ENCODE results near the gene MAT2A.
"Not testable (repeated sequence)": the region's sequence is repeated elsewhere in the genome, so short reads cannot be mapped to it uniquely, and the experiment has no call there.

The MAT2A gene

DNA sequence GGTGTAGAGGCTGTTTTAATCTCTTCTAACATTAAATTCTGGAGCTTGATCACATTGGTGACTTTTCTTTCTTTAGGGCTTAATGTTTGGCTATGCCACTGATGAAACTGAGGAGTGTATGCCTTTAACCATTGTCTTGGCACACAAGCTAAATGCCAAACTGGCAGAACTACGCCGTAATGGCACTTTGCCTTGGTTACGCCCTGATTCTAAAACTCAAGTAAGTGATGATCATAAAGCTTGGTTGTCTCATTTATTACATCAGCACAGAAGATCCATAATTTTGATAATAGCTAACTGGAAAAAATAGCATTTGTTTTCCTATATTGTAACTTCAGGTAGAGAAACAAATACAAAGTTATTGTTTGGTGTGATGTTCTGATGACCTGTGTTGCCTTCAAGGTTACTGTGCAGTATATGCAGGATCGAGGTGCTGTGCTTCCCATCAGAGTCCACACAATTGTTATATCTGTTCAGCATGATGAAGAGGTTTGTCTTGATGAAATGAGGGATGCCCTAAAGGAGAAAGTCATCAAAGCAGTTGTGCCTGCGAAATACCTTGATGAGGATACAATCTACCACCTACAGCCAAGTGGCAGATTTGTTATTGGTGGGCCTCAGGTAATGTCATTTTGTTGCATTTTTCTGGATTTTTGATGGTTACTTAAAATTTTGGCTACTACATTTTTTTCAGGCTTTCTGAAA, 2.9 kb downstream of the MAT2A start:
- DNase-seq (ENCODE audit: low spot score): no peak
- TF ChIP-seq, protein P1, sequence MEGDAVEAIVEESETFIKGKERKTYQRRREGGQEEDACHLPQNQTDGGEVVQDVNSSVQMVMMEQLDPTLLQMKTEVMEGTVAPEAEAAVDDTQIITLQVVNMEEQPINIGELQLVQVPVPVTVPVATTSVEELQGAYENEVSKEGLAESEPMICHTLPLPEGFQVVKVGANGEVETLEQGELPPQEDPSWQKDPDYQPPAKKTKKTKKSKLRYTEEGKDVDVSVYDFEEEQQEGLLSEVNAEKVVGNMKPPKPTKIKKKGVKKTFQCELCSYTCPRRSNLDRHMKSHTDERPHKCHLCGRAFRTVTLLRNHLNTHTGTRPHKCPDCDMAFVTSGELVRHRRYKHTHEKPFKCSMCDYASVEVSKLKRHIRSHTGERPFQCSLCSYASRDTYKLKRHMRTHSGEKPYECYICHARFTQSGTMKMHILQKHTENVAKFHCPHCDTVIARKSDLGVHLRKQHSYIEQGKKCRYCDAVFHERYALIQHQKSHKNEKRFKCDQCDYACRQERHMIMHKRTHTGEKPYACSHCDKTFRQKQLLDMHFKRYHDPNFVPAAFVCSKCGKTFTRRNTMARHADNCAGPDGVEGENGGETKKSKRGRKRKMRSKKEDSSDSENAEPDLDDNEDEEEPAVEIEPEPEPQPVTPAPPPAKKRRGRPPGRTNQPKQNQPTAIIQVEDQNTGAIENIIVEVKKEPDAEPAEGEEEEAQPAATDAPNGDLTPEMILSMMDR (IDR thresholded peaks at IDR 0.05; ENCODE audit: extremely low read depth, missing control alignments): no peak

DNA sequence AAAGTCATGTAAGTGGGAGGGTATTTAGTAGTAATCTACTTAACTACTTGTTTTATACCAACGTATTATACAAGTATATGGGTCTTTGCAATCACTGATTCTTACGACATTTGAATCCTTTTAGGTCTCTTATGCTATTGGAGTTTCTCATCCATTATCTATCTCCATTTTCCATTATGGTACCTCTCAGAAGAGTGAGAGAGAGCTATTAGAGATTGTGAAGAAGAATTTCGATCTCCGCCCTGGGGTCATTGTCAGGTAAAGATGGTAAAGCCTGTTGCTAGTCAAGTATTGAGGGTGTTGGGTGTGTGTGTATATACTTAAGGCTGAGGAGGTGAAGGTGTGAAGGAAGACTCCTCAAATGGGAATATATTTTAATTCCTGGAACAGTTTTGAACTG, 3.8 kb downstream of the MAT2A start:
- TF ChIP-seq, protein P1 (IDR thresholded peaks at IDR 0.05; ENCODE audit: extremely low read depth, missing control alignments): no peak
- DNase-seq (ENCODE audit: low spot score): no peak

DNA sequence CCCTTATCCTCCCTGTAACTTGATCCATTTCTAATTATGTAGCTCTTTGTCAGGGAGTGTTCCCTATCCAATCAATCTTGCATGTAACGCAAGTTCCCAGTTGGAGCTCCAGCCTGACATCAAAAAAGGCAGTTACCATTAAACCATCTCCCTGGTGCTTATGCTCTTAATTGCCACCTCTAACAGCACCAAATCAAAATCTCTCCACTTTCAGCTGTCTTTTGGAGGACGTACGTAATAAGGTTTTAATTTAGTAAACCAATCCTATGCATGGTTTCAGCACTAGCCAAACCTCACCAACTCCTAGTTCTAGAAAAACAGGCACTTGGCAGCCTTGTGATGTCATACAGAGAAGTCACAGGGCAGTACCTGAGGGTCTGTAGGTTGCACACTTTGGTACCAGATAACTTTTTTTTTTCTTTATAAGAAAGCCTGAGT, 5.3 kb downstream of the MAT2A start:
- DNase-seq (ENCODE audit: low spot score): not testable (repeated sequence)

DNA sequence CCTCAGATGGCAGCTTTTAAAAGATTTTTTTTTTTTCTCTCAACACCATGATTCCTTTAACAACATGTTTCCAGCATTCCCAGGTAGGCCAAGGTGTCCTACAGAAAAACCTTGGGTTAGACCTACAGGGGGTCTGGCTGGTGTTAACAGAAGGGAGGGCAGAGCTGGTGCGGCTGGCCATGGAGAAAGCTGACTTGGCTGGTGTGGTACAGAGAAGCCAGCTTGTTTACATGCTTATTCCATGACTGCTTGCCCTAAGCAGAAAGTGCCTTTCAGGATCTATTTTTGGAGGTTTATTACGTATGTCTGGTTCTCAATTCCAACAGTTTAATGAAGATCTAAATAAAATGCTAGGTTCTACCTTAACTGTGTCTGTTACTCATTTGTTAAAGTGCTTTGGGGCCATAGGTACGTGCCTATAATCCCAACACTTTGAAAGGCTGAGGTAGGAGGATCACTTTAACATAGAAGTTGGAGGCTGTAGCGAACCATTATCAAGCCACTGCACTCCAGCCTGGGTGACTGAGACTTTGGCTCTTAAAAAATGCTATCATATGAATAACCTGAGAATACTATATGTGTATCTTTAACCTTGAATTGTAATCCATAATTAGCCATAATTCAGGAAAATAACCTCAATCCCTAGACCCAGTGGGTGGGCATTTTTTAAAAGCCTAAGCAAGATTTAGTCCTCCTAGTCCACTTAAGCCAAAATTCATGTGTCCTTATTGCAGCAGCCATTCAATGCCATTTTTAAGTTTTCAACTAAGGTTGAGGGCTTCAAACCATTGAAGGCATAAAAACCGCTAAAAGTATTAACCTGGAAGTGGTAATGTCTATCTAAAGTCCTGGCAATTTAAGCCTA, 6.2 kb downstream of the MAT2A start:
- DNase-seq (ENCODE audit: low spot score): not testable (repeated sequence)

DNA sequence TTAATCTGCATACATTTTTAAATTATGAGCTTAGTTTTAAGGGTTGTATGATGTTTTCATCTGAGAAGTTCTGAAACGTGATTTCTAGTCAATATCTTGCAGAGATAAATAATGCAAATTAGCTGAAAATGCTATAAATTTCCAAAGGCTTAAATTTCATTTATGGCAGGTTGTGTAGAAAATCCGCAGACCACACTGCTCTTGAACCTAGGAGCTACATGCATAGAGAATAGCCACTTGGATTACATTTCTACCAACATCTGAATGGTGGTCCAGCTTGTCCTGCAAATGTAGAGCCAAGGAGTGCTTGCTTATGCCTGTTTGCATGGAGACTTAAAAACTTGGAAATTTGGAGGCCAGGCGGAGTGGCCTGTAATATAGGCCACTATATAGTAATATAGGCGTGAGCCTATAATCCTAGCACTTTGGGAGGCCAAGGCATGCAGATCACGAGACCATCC, 6.8 kb downstream of the MAT2A start:
- TF ChIP-seq, protein P1 (IDR thresholded peaks at IDR 0.05; ENCODE audit: extremely low read depth, missing control alignments): no peak
- no peak for DNase-seq (ENCODE audit: low spot score)

DNA sequence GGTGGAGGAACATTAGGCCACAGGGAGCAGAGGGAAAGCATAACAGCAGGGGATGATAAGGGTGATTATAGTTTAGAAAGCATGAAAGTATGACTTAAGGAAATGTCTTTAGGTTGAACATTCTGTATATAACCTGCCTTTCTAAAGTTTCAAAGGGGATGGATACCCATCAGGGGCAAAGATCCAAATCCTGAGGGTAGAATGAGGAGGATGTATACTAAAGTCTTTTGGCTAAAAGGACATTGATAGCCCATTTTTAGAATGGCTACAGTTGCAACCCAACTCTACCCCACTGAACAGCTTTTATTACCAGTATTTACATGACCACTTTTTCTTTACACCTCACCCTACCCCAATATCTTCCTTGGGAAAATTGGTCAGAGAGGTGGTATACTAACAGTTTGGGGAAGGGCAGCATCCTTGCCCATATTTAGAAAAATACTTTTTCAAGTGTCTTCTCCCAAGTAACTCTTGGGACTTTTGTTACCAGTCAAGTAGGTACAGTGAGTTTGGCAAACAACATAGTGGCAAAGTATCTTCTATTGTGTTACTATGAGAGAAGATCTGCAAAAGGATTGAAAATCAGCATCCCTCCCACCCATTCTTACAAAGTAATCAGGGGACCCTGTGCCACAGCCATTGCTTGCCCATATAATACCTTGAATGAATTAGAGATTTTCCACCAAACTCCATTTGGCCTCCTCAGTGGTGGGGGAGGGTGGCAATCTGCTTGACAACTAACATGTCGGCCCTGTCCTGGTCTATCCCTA, 8.3 kb downstream of the MAT2A start:
- TF ChIP-seq, protein P1 (IDR thresholded peaks at IDR 0.05; ENCODE audit: extremely low read depth, missing control alignments): no peak
- DNase-seq (ENCODE audit: low spot score): no peak

DNA sequence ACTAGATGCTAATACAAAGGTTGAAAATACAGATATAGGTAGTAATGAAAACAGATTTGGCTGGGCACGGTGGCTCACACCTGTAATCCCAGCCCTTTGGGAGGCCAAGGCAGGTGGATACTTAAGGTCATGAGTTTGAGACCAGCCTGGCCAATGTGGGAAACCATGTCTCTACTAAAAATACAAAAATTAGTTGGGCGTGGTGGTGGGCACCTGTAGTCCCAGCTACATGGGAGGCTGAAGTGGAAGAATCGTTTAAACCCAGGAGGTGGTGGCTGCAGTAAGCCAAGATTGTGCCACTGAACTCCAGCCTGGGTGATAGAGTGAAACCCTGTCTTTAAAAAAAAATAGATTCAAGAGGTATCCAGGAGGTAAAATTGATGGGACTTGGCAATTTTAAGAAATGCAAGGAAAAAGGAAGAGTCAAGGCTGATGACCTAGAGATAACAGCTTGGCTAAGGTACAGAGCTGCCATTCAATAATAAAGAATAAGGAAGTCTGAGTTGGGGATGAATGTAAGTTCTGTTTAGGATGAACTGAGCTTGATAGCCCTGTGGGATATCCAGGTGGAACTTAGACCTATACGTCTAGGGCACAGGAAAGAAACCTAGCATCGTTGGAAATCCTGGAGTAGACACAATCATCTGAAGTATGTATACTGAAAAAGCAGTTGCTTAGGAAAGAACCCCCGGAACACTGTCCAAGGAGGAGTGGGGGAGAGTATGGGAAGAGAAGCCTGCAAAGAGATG, 9.1 kb downstream of the MAT2A start:
- TF ChIP-seq, protein P1 (IDR thresholded peaks at IDR 0.05; ENCODE audit: extremely low read depth, missing control alignments): no peak
- DNase-seq (ENCODE audit: low spot score): no peak
